NCI-H748 (cell line): ENCODE results near the gene NRCAM.

ENCODE experiments used
- DNase-seq: peaks from one replicate; lab custom pipeline; 2025; ENCODE audit not compliant: unreplicated experiment; lab: John Stamatoyannopoulos, UW

The NRCAM gene

GRCh38 chr7:108140671-108141070, 315.6 kb downstream of the NRCAM start:
- no peak for DNase-seq

GRCh38 chr7:108138911-108139310, 317.3 kb downstream of the NRCAM start:
- no peak for DNase-seq

- no peak for DNase-seq
Measured at GRCh38 chr7:108137993-108138392, 318.2 kb downstream of the NRCAM start.

GRCh38 chr7:108137040-108137439, 319.2 kb downstream of the NRCAM start:
- no peak for DNase-seq

GRCh38 chr7:108136191-108136688, 320.0 kb downstream of the NRCAM start:
- DNase-seq: no peak

- no peak for DNase-seq
Measured at GRCh38 chr7:108135446-108136190, 320.6 kb downstream of the NRCAM start.

- DNase-seq: no peak
Measured at GRCh38 chr7:108134486-108134885, 321.8 kb downstream of the NRCAM start.

GRCh38 chr7:108132551-108133265, 323.5 kb downstream of the NRCAM start:
- DNase-seq: no peak

- no peak for DNase-seq
Measured at GRCh38 chr7:108130261-108130660, 326.0 kb downstream of the NRCAM start, which contains the start of gene LAMB4. Gene LAMB4 (minus strand): TSS chr7:108130361. CDS start chr7:108123164, 7,197 bp downstream.

GRCh38 chr7:108129018-108129965, 326.9 kb downstream of the NRCAM start:
- no peak for DNase-seq

GRCh38 chr7:108128514-108128913, 327.7 kb downstream of the NRCAM start:
- DNase-seq: no peak

- no peak for DNase-seq
Measured at GRCh38 chr7:108127461-108127860, 328.8 kb downstream of the NRCAM start.

GRCh38 chr7:108124820-108125219, 331.4 kb downstream of the NRCAM start:
- DNase-seq: no peak

GRCh38 chr7:108122181-108122580, 334.1 kb downstream of the NRCAM start:
- DNase-seq: no peak

- DNase-seq: no peak
Measured at GRCh38 chr7:108120933-108121332, 335.3 kb downstream of the NRCAM start.

- no peak for DNase-seq
Measured at GRCh38 chr7:108120196-108120595, 336.0 kb downstream of the NRCAM start.

- DNase-seq: no peak
Measured at GRCh38 chr7:108118959-108119358, 337.3 kb downstream of the NRCAM start.

GRCh38 chr7:108114117-108114841, 342.0 kb downstream of the NRCAM start:
- peak; percentile 59 for DNase-seq

- DNase-seq: no peak
Measured at GRCh38 chr7:108112683-108113082, 343.6 kb downstream of the NRCAM start.

GRCh38 chr7:108109221-108109908, 346.9 kb downstream of the NRCAM start:
- DNase-seq: peak; percentile 41
